Stimulated activated CD4-positive, alpha-beta T cell treated with anti-CD3 and anti-CD28 coated beads, Interleukin-4, amount 100 ng/mL, for 4 hours (primary cell): ENCODE results near the gene ADGRL2.

Experiments used
- DNase-seq, 2 experiments: peaks; one replicate each; pipeline ENCODE4 v3.0.0-alpha.2; 2020

Gene ADGRL2

DNA sequence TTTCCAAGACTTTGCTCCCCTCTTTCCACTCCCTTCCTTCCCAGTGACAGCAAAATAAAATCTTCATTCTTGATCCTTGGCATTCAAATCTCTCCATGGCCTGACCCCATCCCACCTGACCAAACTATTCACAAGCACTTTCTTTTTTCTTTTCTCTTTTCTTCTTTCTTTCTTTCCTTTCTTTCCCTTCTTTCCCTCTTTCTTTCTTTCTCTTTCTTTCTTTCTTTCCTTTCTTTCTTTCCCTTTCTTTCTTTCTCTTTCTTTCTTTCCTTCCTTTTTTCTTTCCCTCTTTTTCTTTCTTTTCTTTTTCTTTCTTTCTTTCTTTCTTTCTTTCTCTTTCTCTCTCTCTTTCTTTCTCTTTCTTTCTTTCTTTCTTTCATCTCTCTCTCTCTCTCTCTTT is 207.1 kb downstream of the ADGRL2 start:
- DNase-seq: no peak

- no peak for DNase-seq
These were observed 213.0 kb downstream of the ADGRL2 start for GRCh38 chr1:82013702-82014101.

- no peak for DNase-seq
These were observed 214.7 kb downstream of the ADGRL2 start for GRCh38 chr1:82015444-82015843.

DNA sequence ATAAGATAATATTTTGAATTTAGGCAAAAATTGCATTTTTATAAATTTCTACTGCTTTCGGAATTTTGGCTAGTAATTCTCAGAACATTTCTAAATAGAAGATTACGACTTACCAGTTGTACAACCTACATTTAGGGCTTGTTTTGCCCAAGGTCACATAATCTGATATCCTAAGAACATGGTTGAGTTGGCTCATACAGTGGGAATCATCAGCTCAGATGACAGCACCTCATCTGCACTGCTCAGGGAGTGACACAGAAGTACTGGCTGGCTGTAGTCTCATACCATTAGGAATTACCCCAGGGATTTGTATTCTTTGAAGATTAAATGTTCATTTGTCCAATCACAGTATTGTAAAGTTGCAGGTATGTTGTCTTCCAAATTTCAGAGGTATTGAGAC is 217.6 kb downstream of the ADGRL2 start:
- DNase-seq: no peak

DNA sequence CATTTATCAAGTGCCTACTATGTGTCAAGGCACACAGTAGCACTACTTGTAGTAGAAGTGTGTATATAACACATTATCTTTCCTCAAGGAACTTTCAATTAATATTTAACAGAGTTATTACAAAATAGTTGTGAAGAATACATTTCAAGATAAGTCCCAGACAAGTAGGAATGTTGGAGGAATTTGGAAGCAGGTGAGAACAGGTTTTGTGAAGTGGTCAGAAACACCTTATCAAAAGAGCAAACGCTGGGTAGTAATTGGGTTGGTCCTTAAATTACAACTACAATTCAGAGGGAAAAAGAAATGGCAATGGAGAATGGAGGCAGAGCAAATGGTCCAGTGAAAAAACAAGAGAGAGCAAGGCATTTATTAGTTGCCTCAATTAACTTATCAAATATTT is 218.8 kb downstream of the ADGRL2 start:
- no peak for DNase-seq

- no peak for DNase-seq
These were observed 230.1 kb downstream of the ADGRL2 start for GRCh38 chr1:82030830-82031229.

DNA sequence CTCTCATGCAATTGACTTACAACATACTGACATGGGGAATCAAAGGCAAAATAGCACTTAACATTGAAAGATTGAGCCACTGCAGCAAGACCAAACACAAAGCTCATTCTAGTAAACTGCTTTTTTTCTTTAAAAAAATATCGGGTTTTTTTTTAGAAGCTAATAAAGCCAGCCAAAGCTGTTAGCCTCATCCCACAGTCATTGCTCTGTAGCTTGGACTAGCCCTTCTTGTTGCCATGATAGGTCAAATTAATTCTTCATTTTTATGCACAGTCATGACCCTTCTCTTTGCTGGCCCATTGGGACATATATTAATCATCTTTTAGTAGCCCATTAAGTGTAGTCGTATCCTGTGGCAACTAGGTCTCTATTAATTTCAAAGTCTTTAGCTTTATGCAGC is 231.3 kb downstream of the ADGRL2 start:
- DNase-seq: no peak

GRCh38 chr1:82034812-82035211 is 234.1 kb downstream of the ADGRL2 start:
- no peak for DNase-seq
